GM21423 (cell line): Measurements from ENCODE around the gene RBCK1.

Experiments used
- ATAC-seq: cut with Tn5 transposase; IDR thresholded peaks from one replicate; pipeline ENCODE4 v1.9.1; 2021; ENCODE audit warnings: mild to moderate bottlenecking, moderate library complexity; ENCODE audit not compliant: unreplicated experiment

Gene RBCK1

DNA sequence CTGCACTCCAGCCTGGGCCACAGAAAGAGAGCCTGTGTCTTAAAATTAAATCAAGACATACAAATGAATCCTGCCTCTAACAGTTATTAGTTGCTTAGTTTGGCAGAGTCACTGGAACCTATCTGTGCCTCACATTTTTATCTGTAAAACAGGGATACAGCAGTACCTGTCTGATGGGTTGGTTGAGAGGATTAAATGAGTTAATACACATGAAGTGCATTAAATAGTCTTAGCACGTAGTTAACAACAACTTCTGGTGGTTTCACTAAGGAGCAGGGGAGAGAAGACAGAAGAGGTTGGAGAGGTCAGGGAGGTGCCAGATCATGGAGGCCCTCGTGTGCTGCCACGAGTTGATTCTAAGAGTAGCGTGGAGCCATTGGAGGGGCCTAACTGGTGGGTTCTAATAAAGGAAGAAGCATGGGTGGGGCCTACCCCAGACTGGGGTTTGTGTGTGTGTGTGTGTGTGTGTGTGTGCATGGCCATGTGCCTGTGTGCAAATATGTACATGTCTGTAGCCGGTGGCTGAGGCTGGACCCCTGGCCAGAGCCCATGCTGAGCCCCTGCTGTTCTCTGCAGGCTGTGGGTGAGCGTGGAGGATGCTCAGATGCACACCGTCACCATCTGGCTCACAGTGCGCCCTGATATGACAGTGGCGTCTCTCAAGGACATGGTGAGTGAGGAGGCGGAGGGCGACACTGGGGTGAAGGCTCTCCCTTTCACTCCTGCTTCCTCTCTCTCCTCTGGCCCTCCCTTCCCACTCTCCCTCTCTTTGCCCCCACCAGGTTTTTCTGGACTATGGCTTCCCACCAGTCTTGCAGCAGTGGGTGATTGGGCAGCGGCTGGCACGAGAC, 9.1 kb downstream of the RBCK1 start:
- ATAC-seq: no peak

DNA sequence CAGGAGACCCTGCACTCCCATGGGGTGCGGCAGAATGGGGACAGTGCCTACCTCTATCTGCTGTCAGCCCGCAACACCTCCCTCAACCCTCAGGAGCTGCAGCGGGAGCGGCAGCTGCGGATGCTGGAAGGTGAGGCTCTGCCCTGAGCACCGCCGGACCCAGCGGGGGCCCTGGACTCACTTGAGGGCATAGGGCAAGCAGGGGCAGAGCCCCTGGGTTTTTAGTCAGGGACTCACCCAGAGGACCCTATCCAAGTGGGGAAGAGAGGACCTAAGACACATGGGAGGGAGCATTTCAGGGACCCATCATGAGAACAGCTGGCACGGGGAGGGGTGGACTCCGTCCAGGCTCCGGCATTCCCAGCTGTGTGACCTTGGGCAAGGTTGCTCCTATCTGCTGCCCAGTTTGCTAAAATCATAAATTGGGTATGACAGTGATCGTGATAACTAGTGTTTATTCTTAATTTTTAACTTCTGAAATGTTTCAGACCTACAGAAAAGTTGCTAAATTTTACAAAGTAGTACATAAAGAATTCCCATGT, 9.8 kb downstream of the RBCK1 start:
- no peak for ATAC-seq

DNA sequence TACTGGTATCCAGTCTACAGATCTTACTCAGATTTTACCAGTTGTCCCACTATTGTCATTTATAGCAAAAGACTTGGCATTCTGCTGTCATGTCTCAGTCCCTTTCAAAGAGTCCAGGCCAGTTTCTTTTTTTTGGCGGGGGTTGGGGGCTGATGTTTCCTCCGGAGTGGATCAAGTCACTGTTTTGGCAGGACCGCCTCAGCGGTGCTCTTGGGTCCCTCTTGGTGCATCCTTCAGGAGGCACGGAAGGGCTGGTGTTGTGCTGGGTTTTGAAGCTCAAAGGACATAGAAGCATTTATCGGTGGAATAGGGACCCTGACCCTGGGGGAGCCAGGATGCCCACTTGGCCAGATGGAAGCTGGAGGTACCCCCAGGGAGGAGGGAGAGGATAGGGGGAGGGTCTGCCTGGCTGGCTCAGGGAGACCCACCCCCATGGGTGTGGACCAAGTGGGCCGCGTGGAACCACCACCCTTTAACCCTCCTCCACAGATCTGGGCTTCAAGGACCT, 10.8 kb downstream of the RBCK1 start:
- no peak for ATAC-seq

DNA sequence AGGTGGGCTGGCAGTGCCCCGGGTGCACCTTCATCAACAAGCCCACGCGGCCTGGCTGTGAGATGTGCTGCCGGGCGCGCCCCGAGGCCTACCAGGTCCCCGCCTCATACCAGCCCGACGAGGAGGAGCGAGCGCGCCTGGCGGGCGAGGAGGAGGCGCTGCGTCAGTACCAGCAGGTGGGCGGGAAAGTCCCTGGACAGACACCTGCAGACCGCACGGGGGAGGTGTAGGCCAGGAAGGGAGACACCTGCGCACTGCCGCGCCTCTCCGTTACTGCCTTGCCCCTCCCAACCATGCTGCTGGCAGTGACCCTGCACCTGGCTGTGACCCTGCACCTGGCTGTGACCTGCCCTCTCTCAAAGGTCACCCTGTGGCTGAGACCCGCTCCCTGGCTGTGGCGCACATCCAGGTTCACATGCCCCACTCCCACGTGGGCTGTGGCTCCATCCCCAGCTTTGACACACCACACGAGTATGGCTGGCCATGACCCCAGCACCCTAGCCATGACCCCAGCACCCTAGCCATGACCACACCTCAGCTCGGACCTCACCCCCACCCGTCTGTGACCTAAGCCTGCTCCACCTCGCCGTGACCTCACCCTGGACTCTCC, 11.6 kb downstream of the RBCK1 start:
- no peak for ATAC-seq

DNA sequence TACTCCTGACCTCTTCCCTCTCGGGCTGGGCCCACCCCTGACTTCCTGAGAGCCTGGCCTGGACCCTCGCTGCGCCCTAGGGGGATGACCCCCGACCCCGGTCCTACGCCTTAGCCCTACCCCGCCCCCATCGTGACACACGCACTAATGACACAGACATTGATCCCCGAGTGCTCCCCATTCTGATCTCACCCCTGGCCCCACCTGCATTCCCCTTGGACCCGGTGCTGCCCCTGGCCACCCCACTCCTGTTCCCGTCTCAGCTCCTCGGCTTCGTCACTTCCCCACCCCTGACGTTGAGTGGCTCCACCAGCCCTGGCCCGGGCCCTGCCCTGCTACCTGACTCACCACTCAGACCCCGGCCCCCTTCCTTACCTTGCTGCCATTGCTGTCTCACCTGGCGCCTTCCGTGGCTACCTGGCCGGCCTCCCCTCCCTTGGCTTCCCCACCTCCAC, 12.1 kb downstream of the RBCK1 start:
- ATAC-seq: no peak

DNA sequence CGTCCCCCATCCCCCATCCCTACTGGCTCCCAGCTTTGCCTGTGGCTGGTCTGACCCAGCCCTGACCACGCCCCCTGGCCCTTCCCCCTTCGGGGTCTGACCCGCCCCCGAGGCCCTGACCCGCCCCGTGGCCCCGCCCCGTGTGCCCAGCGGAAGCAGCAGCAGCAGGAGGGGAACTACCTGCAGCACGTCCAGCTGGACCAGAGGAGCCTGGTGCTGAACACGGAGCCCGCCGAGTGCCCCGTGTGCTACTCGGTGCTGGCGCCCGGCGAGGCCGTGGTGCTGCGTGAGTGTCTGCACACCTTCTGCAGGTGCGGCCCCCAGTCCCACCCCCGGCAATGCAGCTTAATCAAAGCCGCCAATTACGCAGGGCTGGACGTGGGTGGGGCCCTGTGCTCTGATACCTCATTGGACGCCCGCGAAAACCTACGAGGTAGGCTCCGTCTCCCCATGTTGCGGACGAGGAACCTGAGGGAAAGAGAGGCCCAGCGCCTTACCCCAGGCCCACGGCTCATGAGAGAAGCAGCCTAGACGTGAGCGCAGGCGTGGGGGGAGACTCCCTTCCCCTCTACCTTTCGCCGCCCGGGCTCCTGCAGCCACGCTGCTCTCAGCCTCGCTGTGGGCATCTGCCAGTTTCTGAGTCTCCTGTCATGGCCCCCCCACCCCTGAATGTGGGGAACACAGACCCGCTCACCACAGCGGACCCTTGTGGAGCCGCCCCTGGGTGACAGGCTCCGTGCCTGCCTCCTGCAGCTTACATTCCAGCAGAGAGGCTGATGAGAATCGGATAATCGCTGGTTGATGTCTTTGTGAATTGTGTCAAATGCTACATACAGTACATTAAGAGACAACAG, 12.8 kb downstream of the RBCK1 start:
- no peak for ATAC-seq

DNA sequence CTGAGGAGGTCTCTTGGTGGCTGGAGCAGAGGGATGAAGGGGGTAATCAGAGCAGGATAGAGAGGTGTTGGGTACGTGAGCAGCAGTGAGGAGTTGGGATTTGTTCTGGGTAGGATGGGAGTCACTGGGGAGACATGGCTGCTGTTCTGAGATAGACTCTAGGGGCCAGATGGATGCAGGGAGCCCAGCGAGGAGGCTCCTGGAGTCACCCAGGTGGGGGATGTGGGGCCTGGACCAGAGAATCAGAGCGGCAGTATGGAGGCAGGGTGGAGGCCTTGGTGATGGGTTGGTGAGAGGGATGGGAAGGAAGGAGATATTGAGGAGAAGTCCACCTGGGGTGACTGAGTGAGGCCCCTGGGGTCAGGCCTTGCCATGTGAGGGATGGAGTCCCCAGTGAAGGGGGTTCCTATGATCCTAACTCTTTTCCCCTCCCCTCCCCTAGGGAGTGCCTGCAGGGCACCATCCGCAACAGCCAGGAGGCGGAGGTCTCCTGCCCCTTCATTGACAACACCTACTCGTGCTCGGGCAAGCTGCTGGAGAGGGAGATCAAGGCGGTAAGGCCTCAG, 13.7 kb downstream of the RBCK1 start:
- no peak for ATAC-seq

DNA sequence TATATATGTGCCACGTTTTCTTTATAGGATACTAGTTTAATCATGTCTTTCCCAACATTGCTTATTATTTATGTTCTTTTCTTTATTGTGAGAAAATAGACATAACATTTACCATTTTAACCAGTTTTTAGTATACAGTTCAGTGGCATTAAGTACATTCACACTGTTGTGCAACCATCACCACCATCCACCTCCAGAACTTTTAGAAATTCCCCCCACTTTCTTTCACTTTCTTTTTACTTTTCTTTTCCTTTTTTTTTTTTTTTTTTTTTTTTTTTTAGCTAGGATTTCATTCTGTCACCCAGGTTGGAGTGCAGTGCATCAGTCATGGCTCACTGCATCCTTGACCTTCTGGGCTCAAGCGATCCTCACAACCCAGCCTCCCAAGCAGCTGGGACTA, 18.5 kb downstream of the RBCK1 start:
- ATAC-seq: no peak

DNA sequence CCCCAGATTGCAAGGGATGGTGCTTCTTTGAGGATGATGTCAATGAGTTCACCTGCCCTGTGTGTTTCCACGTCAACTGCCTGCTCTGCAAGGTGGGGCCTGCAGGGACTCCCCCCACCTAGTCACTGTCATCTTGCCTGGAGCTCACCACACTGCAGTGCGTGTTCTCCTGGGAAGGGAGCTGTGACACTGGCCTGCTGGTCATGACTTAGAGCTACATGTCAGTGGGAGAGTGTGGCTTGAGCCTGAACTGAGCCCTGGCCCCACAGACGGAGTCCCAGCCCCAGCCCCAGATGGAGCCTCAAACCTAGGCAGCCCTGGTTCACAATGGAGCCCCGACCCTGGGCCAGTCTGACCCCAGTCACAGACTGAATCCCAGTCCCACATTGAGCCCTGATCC, 19.3 kb downstream of the RBCK1 start:
- ATAC-seq: no peak

DNA sequence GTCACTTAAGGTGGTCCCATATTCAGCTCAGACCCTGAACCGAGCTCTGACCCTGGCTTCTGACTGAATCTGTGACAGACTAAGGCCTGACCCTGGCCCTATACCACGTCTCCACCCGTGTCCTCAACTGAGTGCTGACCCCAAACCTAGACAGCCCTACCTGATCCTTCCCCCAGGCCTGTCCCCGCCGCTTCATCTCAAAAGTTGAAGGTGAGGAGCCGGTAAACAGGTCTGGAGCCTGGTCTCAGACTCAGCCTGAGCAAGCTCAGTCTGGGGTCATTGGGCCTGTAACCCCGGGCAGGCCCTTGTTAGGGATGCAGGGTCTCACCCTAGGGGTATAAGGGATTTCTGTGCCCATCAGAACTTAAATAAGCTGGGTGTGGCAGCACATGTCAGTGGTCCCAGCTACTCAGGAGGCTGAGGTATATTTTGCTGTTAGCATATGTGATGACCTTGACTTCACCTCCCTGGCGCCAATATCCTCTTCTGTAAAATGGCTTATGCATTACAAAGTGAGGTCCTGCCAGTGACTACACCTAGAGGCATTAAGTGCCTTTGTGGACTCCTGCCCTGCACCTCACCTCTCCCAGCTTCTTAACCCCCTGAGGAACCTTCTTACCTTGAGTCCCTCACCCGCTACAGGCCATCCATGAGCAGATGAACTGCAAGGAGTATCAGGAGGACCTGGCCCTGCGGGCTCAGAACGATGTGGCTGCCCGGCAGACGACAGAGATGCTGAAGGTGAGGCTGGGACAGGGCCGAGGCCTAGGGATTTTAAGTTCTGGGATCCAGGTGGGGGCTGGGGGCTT, 20.0 kb downstream of the RBCK1 start:
- ATAC-seq: no peak

DNA sequence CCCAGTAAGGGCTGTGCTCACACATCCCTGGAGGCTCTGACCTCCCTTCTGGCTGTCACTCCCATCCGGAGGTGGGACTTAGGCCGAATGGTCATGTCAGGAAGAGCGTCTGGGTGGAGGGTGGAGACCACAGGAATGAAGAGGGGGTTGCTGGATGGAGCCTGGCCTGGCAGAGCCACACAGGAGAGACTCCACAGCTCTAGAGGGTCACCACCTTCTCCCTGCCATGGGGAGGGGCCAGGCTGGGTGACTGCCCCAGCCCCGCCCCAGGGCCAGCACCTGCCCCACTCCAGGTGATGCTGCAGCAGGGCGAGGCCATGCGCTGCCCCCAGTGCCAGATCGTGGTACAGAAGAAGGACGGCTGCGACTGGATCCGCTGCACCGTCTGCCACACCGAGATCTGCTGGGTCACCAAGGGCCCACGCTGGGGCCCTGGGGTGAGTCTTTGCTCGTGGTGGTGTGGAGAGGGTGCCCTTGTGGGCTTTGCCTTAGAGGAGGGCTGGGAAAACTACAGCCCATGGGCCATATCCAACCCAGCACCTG, 20.6 kb downstream of the RBCK1 start:
- no peak for ATAC-seq

DNA sequence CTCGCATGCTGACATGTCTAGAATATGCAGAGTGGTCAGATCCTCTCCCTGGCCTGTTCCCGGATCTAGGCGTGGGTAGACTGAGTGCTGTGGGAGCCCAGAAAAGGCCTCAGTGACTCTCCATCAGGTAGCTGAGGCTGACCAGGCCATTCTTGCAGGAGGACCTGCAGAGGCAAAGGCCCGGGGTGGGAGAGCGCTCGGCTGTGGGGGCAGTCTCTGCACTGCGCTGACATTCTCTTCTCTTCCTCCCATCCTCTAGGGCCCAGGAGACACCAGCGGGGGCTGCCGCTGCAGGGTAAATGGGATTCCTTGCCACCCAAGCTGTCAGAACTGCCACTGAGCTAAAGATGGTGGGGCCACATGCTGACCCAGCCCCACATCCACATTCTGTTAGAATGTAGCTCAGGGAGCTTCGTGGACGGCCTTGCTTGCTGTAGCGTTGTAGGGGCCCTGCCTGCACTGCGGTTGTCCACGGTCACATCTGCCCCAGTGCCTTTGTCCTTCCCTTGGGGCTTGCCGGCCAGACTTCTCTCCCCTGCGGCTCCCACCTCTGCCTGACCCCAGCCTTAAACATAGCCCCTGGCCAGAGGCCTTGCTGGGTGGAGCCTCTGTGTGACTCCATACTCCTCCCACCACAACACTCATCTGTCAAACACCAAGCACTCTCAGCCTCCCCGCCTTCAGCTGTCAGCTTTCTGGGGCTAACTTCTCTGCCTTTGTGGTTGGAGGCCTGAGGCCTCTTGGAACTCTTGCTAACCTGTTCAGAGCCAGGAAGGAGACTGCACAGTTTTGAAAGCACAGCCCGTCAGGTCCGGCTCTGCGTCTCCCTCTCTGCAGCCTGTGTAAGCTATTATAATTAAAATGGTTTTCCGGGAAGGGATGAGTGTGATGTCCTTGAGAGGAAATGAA, 22.2 kb downstream of the RBCK1 start:
- no peak for ATAC-seq

DNA sequence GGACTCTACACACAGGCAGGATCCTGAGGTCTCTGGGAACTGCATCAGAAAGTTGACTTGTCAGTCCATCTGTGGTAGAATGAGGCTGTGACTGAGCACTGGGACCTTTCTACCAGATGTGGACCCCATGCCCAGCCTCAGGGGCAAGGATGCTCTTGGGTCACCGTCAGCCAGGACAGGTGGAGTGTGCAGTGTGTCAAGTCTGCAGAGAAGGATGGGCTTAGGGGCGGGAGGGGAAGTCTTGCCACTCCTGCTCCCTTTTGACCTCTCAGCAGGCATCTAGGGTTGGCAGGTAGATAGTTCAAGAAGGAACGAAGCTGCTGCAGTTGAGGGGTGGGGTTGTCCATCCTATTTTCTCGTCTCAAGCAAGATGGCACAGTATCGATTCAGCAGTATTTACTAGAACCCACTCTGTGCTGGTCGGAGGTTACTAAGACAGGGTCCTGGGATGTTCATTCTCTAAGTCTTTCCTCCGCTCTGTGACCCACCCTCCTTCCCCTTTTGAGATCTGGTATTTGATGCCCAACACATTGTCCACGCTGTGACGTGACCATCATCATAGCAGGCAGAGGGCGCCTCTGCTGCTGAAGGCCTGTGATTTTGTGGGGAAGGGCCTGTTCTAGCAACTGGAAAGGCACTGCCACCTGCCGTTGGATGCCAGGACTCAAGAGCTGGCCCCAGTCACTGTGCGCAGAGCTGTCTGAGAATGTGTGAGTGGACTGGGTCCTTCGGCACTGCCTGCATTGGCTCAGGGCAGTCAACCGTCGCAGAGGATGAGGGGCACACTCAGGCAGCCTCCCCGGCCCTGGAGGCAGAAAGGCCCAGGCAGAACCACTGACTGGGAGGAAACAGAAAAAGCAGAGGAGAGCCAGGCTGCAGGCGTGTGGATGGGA, 23.2 kb downstream of the RBCK1 start:
- no peak for ATAC-seq

DNA sequence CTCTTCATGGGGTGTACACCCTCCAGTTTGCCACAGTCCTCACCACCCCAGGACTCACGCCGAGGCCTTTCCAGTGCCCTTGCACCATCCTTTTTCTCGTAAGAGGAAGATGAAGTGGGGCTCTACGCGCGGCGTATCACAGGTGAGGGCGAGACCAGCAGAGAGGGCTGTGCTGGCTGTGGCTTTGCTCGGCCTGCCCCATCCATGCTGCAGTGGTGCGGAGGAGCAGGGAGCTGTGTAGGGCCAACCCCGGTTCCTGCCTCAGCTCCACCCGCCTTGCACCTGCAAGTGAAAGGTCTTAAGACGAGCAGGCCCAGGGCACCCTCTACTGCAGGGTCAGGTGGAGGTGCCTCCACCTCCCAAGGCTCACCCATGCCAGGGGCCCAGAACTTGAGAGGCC, 24.1 kb downstream of the RBCK1 start:
- no peak for ATAC-seq

DNA sequence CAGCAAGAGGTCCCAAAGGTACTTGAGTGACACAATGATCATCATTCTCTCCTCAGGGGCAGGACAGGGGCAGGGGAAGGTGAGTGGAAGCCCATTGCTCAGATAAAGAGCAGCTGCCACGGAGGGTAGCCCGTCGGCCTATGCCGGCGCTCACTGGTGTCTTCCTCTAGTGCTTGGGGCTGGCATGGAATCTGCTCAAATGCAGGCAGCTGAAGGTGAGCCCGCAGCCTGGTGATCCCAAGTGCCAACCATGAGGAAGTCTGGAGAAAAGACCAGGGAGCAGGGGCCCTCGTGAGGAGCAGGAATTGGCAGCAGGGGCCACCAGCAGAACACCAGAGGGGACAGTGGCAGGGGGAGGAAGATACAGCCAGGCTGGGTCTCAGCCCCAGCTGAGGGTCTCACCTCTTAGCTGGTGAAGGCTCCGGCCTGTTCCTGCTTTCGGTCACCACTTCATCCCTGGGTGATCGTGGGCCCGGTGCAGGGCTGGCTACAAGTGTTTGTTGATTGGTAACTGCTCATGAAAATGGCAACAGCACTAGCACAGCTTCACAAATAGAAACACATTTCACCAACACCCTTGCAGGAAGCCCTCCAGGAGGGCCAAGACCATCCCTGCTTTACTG, 24.7 kb downstream of the RBCK1 start:
- ATAC-seq: no peak

DNA sequence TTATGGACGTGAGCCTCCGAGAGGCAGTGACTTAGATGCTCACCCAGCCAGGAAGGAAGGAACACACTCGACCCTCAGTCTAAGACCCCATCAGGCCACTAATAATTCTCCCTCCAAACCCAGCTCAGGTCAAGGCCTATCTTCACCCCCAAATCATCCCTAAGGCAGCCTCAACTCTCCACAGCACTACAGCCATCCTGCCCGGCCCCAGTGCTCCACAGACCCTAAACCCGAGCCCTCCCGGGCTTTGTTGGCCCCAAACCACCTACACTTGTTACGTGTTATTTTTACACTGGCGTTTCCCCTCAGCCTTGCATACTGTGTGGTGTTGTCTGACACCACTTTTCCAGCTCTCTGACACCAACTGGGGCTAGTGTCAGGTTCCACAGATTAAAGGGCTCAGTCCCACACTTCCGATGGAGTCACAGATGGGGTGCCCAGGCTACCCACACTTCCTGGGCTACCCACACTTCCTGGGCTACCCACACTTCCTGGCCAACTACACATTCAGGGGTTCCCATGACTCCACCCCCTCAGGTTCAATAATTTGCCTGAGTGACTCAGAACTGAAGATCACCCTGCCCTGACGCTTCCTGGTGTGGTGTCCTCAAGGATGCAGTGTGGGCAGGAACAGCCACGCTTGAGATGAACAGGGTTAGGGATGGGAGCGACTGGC, 25.3 kb downstream of the RBCK1 start:
- peak; percentile 73 for ATAC-seq

DNA sequence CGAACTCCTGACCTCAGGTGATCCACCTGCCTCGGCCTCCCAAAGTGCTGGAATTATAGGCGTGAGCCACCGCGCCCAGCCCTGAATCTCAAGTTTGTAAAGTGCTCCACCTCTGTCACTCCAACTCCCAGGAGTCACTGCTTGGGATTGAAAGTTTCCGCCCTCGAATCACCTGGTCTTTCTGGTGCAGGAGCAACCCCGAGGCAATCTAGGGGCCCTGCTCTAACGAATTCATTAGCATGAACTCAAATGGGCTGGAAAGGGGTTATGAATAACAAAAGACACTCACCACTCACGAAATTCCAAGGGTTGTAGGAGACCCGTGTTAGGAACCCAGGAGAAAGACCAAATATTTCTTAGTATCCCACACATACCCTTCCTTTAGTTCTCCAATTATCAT, 26.1 kb downstream of the RBCK1 start:
- ATAC-seq: no peak
